Measurements from ENCODE around the gene ANXA3. TPM values are rescaled to one million over a fixed set of nuclear protein-coding genes. Genes with fewer than 3 reads are reported as not detected.

Gene ANXA3
- total RNA-seq, 1 donor from 2014 or later: 68.7 TPM

DNA sequence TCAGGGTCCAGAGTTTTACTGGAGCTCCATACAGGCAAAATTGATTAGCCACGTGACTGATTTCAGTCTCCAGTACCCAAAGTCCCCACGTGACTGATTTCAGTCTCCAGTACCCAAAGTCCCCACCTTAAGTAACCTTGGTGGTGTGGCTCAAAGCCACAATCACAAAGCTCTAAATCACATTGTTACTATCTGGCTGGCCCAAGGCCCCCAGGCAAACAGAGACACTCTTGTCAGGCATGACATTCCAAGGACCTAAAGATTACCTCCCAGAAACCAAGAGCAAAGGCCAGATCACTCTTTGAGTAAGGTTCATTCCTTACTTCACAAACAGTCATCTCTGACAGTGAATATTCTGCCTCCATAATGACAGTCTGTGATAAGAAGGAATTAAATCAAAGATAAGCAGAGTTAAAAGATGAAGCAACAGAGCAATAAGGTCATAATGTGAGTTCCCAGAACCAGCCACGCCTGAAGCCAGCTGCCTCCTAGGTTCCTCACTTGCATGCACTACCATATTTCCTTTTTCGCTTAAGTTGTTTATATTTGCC lies 78.5 kb downstream of the ANXA3 start:
- Histone ChIP-seq H2AFZ (ENCODE audit: low read depth, low read length) (no peak overlapping the region), H3K9me3 (ENCODE audit: insufficient read depth, low read depth, low read length) (no peaks in the 10 kb centered on the region)

DNA sequence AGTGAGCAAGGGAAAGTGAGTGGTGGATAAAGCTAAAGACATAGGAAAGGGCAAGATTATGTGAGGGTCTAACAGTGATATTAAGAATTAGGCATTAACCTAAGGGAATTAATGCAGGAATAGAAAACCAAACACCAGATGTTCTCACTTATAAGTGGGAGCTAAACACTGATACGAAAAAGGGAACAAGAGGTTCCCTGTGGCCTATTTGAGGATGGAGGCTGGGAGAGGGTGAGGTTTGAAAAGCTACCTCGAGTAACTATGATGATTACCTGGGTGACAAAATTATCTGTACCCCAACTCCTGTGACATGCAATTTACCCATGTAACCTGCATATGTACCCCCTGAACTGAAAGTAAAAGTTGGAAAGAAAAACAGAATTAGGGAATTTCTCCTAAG lies 79.0 kb downstream of the ANXA3 start:
- Histone ChIP-seq H3K4me1 (ENCODE audit: insufficient read depth, low read length) (no peaks in the 10 kb centered on the region), H3K4me2 (ENCODE audit: low read length) (no peak overlapping the region), H3K27me3 (ENCODE audit: insufficient read depth, low read length) (no peaks in the 10 kb centered on the region), H3K36me3 (ENCODE audit: insufficient read depth, low read length) (no peaks in the 10 kb centered on the region), H2AFZ (ENCODE audit: low read depth, low read length) (no peak overlapping the region), H3K4me3 (ENCODE audit: insufficient read depth, low read depth, low read length) (no peak overlapping the region), H3K9me3 (ENCODE audit: insufficient read depth, low read depth, low read length) (no peaks in the 10 kb centered on the region), H3K9ac (ENCODE audit: low read length) (no peak overlapping the region), H3K27ac (ENCODE audit: low read depth, low read length) (no peak overlapping the region), H3K79me2 (ENCODE audit: insufficient read depth, low read length) (no peaks in the 10 kb centered on the region), H4K20me1 (ENCODE audit: insufficient read depth, low read length) (no peaks in the 10 kb centered on the region)
- no peak for FAIRE-seq
- Mint-ChIP-seq H3K27me3 (ENCODE audit: low read depth, unreplicated experiment) (peaks cover 3% of the 10 kb centered on the region), H3K27ac (ENCODE audit: unreplicated experiment) (no peak overlapping the region), H3K9me3 (ENCODE audit: unreplicated experiment) (no peaks in the 10 kb centered on the region), H3K36me3 (ENCODE audit: low read depth, unreplicated experiment) (no peaks in the 10 kb centered on the region), H3K4me1 (ENCODE audit: low read depth, unreplicated experiment) (no peaks in the 10 kb centered on the region), H3K4me3 (ENCODE audit: unreplicated experiment) (no peak overlapping the region)
- TF ChIP-seq EZH2 (IDR thresholded peaks at IDR 0.05; ENCODE audit: insufficient read depth, low read length): no peak
- TF ChIP-seq, protein P1, sequence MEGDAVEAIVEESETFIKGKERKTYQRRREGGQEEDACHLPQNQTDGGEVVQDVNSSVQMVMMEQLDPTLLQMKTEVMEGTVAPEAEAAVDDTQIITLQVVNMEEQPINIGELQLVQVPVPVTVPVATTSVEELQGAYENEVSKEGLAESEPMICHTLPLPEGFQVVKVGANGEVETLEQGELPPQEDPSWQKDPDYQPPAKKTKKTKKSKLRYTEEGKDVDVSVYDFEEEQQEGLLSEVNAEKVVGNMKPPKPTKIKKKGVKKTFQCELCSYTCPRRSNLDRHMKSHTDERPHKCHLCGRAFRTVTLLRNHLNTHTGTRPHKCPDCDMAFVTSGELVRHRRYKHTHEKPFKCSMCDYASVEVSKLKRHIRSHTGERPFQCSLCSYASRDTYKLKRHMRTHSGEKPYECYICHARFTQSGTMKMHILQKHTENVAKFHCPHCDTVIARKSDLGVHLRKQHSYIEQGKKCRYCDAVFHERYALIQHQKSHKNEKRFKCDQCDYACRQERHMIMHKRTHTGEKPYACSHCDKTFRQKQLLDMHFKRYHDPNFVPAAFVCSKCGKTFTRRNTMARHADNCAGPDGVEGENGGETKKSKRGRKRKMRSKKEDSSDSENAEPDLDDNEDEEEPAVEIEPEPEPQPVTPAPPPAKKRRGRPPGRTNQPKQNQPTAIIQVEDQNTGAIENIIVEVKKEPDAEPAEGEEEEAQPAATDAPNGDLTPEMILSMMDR (IDR thresholded peaks at IDR 0.05; ENCODE audit: insufficient read depth, low read depth, low read length): no peak
- no peak for DNase-seq (ENCODE audit: low read depth)

More for the DNA sequence above, 78.5 kb downstream of the ANXA3 start:
- FAIRE-seq (no peak), DNase-seq (ENCODE audit: low read depth) (no peak)
- Histone ChIP-seq H3K27ac (ENCODE audit: low read depth, low read length) (no peak overlapping the region), H3K9ac (ENCODE audit: low read length) (no peak overlapping the region), H3K79me2 (ENCODE audit: insufficient read depth, low read length) (no peaks in the 10 kb centered on the region), H3K36me3 (ENCODE audit: insufficient read depth, low read length) (no peaks in the 10 kb centered on the region), H3K4me3 (ENCODE audit: insufficient read depth, low read depth, low read length) (no peak overlapping the region), H3K27me3 (ENCODE audit: insufficient read depth, low read length) (no peaks in the 10 kb centered on the region), H3K4me2 (ENCODE audit: low read length) (no peak overlapping the region), H3K4me1 (ENCODE audit: insufficient read depth, low read length) (no peaks in the 10 kb centered on the region), H4K20me1 (ENCODE audit: insufficient read depth, low read length) (no peaks in the 10 kb centered on the region)
- Mint-ChIP-seq H3K9me3 (ENCODE audit: unreplicated experiment) (no peaks in the 10 kb centered on the region), H3K4me1 (ENCODE audit: low read depth, unreplicated experiment) (no peaks in the 10 kb centered on the region), H3K27ac (ENCODE audit: unreplicated experiment) (no peak overlapping the region), H3K4me3 (ENCODE audit: unreplicated experiment) (no peak overlapping the region), H3K36me3 (ENCODE audit: low read depth, unreplicated experiment) (no peaks in the 10 kb centered on the region), H3K27me3 (ENCODE audit: low read depth, unreplicated experiment) (peaks cover 3% of the 10 kb centered on the region)
- no peak for TF ChIP-seq EZH2 (IDR thresholded peaks at IDR 0.05; ENCODE audit: insufficient read depth, low read length)
- TF ChIP-seq, protein P1 (IDR thresholded peaks at IDR 0.05; ENCODE audit: insufficient read depth, low read depth, low read length): no peak

DNA sequence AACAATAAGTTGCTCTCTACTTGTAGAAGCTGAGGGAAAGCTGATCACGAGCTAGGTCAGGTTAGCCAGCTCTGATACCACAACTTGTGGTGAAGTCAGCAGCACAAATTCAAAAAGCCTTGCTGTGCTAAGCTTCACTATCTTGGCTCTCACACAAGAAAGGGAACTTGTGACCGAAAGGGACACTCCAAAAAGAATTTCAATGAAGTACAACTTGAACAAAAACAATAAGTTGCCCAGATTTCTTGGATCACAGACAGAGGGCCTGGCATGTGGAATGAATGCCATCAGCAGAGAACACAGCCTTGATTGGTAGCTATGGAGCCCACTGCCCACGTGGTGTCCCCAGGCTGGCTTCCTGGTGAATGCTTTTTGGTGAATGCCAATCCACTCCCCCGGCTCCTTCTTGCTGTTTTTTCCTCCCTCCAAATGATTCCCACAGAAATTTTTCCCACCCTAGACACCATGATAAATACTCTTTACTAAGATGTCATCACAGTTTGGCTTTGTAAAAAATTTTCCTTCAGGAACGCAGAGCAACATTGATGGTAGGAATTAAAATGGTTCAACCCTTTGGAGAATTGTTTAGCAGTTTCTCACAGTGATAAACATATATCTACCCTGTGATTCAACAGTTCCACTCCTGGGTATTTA lies 82.6 kb downstream of the ANXA3 start:
- TF ChIP-seq, protein P1 (IDR thresholded peaks at IDR 0.05; ENCODE audit: insufficient read depth, low read depth, low read length): no peak
- no peak for TF ChIP-seq EZH2 (IDR thresholded peaks at IDR 0.05; ENCODE audit: insufficient read depth, low read length)
- Histone ChIP-seq H2AFZ (ENCODE audit: low read depth, low read length) (peak overlapping the region; percentile 53), H3K4me2 (ENCODE audit: low read length) (no peak overlapping the region), H3K9ac (ENCODE audit: low read length) (no peak overlapping the region), H3K27me3 (ENCODE audit: insufficient read depth, low read length) (no peaks in the 10 kb centered on the region), H3K79me2 (ENCODE audit: insufficient read depth, low read length) (no peaks in the 10 kb centered on the region), H3K4me3 (ENCODE audit: insufficient read depth, low read depth, low read length) (no peak overlapping the region), H4K20me1 (ENCODE audit: insufficient read depth, low read length) (no peaks in the 10 kb centered on the region), H3K36me3 (ENCODE audit: insufficient read depth, low read length) (no peaks in the 10 kb centered on the region), H3K4me1 (ENCODE audit: insufficient read depth, low read length) (no peaks in the 10 kb centered on the region), H3K27ac (ENCODE audit: low read depth, low read length) (no peak overlapping the region), H3K9me3 (ENCODE audit: insufficient read depth, low read depth, low read length) (no peaks in the 10 kb centered on the region)
- no peaks in the 10 kb centered on the region for H3K9me3 Mint-ChIP-seq (ENCODE audit: unreplicated experiment)
- no peak overlapping the region for H3K27ac Mint-ChIP-seq (ENCODE audit: unreplicated experiment)
- peaks cover 3% of the 10 kb centered on the region for H3K27me3 Mint-ChIP-seq (ENCODE audit: low read depth, unreplicated experiment)
- H3K4me3 Mint-ChIP-seq (ENCODE audit: unreplicated experiment): no peak overlapping the region
- FAIRE-seq: no peak
- no peaks in the 10 kb centered on the region for H3K4me1 Mint-ChIP-seq (ENCODE audit: low read depth, unreplicated experiment)
- H3K36me3 Mint-ChIP-seq (ENCODE audit: low read depth, unreplicated experiment): no peaks in the 10 kb centered on the region
- DNase-seq (ENCODE audit: low read depth): peak; percentile 47
